ENCODE measurements around the gene UBE2QL1. TPM values are rescaled to one million over a fixed set of nuclear protein-coding genes. Genes with fewer than 3 reads are reported as not detected.

The UBE2QL1 gene
- total RNA-seq, 1 donor, result under 0.01 TPM

GRCh38 chr5:6455571-6456200 is 7.0 kb downstream of the UBE2QL1 start:
- H3K79me2 ChIP-seq (ENCODE audit: insufficient read depth, low read length), result no peaks in the 10 kb centered on the region
- H3K4me2 ChIP-seq (ENCODE audit: insufficient read depth, low read length), result no peak overlapping the region
- TF ChIP-seq CTCF (IDR thresholded peaks at IDR 0.05; ENCODE audit: extremely low read depth, low read depth, low read length), result no peak
- H3K9me3 ChIP-seq (ENCODE audit: low read depth, low read length), result no peaks in the 10 kb centered on the region
- H3K27me3 ChIP-seq (ENCODE audit: insufficient read depth, low read length), result peaks cover 13% of the 10 kb centered on the region
- H3K27ac ChIP-seq (ENCODE audit: low read depth, low read length), result no peak overlapping the region
- no peaks in the 10 kb centered on the region for H3K4me1 ChIP-seq (ENCODE audit: insufficient read depth, low read length)
- no peak for DNase-seq (ENCODE audit: insufficient read length, low spot score, missing footprints)
- no peaks in the 10 kb centered on the region for H3K36me3 ChIP-seq (ENCODE audit: insufficient read depth, low read length)
- no peak overlapping the region for H3K4me3 ChIP-seq (ENCODE audit: insufficient read depth, low read length)
- H2AFZ ChIP-seq (ENCODE audit: low read length), result no peak overlapping the region
- H4K20me1 ChIP-seq (ENCODE audit: insufficient read depth, low read length), result no peaks in the 10 kb centered on the region

- no peaks in the 10 kb centered on the region for H4K20me1 ChIP-seq (ENCODE audit: insufficient read depth, low read length)
- TF ChIP-seq CTCF (IDR thresholded peaks at IDR 0.05; ENCODE audit: extremely low read depth, low read depth, low read length), result no peak
- H3K9me3 ChIP-seq (ENCODE audit: low read depth, low read length), result no peaks in the 10 kb centered on the region
- peaks cover 2% of the 10 kb centered on the region for H3K27me3 ChIP-seq (ENCODE audit: insufficient read depth, low read length)
- no peak for DNase-seq (ENCODE audit: insufficient read length, low spot score, missing footprints)
- H3K4me2 ChIP-seq (ENCODE audit: insufficient read depth, low read length), result no peak overlapping the region
- no peak overlapping the region for H2AFZ ChIP-seq (ENCODE audit: low read length)
- H3K36me3 ChIP-seq (ENCODE audit: insufficient read depth, low read length), result no peaks in the 10 kb centered on the region
- no peak overlapping the region for H3K4me3 ChIP-seq (ENCODE audit: insufficient read depth, low read length)
- no peaks in the 10 kb centered on the region for H3K79me2 ChIP-seq (ENCODE audit: insufficient read depth, low read length)
- no peak overlapping the region for H3K27ac ChIP-seq (ENCODE audit: low read depth, low read length)
- no peaks in the 10 kb centered on the region for H3K4me1 ChIP-seq (ENCODE audit: insufficient read depth, low read length)
Measured at GRCh38 chr5:6456766-6457370, 8.2 kb downstream of the UBE2QL1 start.

- Histone ChIP-seq H3K4me2 (ENCODE audit: insufficient read depth, low read length) (no peak overlapping the region), H3K79me2 (ENCODE audit: insufficient read depth, low read length) (no peaks in the 10 kb centered on the region), H3K4me1 (ENCODE audit: insufficient read depth, low read length) (no peaks in the 10 kb centered on the region), H3K27me3 (ENCODE audit: insufficient read depth, low read length) (peaks cover 2% of the 10 kb centered on the region), H3K4me3 (ENCODE audit: insufficient read depth, low read length) (no peak overlapping the region), H3K9me3 (ENCODE audit: low read depth, low read length) (no peaks in the 10 kb centered on the region), H2AFZ (ENCODE audit: low read length) (no peak overlapping the region), H4K20me1 (ENCODE audit: insufficient read depth, low read length) (no peaks in the 10 kb centered on the region), H3K36me3 (ENCODE audit: insufficient read depth, low read length) (no peaks in the 10 kb centered on the region), H3K27ac (ENCODE audit: low read depth, low read length) (no peak overlapping the region)
- TF ChIP-seq CTCF (IDR thresholded peaks at IDR 0.05; ENCODE audit: extremely low read depth, low read depth, low read length), result no peak
- DNase-seq (ENCODE audit: insufficient read length, low spot score, missing footprints), result no peak
Measured at GRCh38 chr5:6457592-6457991, 8.9 kb downstream of the UBE2QL1 start.

GRCh38 chr5:6458833-6459232 is 10.2 kb downstream of the UBE2QL1 start:
- no peaks in the 10 kb centered on the region for H3K79me2 ChIP-seq (ENCODE audit: insufficient read depth, low read length)
- H3K27ac ChIP-seq (ENCODE audit: low read depth, low read length), result no peak overlapping the region
- no peaks in the 10 kb centered on the region for H3K4me1 ChIP-seq (ENCODE audit: insufficient read depth, low read length)
- no peak overlapping the region for H3K4me2 ChIP-seq (ENCODE audit: insufficient read depth, low read length)
- DNase-seq (ENCODE audit: insufficient read length, low spot score, missing footprints), result no peak
- no peak for TF ChIP-seq CTCF (IDR thresholded peaks at IDR 0.05; ENCODE audit: extremely low read depth, low read depth, low read length)
- no peak overlapping the region for H3K4me3 ChIP-seq (ENCODE audit: insufficient read depth, low read length)
- H3K27me3 ChIP-seq (ENCODE audit: insufficient read depth, low read length), result peaks cover 2% of the 10 kb centered on the region
- H2AFZ ChIP-seq (ENCODE audit: low read length), result no peak overlapping the region
- H4K20me1 ChIP-seq (ENCODE audit: insufficient read depth, low read length), result no peaks in the 10 kb centered on the region
- H3K36me3 ChIP-seq (ENCODE audit: insufficient read depth, low read length), result no peaks in the 10 kb centered on the region
- no peaks in the 10 kb centered on the region for H3K9me3 ChIP-seq (ENCODE audit: low read depth, low read length)

All from osteoblast (primary cell).